RWPE1 (cell line): ENCODE results near the gene ATP2C2.

Experiments used
- CTCF ChIA-PET: fragments of 350-600 bp; sonication (Branson Sonifier 250); formaldehyde crosslinking; extraction: SDS; loops from one replicate; lab custom pipeline; 2021; lab: Yijun Ruan, JAX
- POLR2A ChIA-PET: fragments of 400-600 bp; formaldehyde crosslinking; extraction: SDS; loops from one replicate; lab custom pipeline; 2020; ENCODE audit warnings: antibody characterized with exemption; ENCODE audit not compliant: low non-redundant PET; lab: Yijun Ruan, JAX
- DNase-seq: peaks from one replicate; pipeline ENCODE4 v3.0.0; 2012; ENCODE audit warnings: low spot score
- H3K27ac ChIP-seq: fragments of 450-650 bp; 2 replicates; pipeline ENCODE4 v1.5.1; 2017
- CTCF ChIP-seq: fragments of 450-650 bp; conservative IDR thresholded peaks from 2 replicates; pipeline ENCODE4 v1.5.1; 2017; ENCODE audit warnings: low read depth, mild to moderate bottlenecking

Gene ATP2C2

DNA sequence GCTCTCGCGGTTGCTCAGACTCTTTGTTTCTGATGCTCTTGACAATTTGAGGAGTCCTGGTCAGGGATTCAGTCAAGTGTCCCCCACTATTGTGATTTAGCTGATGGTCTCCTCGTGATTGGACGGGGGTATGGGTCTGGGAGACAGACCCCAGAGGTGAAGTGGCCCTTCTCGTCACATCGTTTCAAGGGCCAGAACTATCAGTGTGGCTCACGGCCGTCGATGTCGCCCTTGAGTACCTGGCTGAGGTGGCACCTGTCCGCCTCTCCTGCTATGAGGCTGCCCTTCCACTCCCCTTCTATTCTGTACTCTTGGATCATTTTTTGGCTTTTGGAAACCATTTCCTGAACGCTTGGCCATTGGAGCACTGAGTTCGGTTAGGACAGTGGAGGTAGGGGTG lies 143.5 kb downstream of the ATP2C2 start:
- CTCF ChIA-PET: interaction anchor here (0.5 to 1.1 kb wide), 4 partner anchors 111 to 506 kb away, joined by 3 to 7 read pairs (median 4); no protein-coding TSS in a partner anchor
- POLR2A ChIA-PET: no interaction called here
- DNase-seq: no peak
- no peak overlapping the region for H3K27ac ChIP-seq
- no peak for TF ChIP-seq CTCF

GRCh38 chr16:84513123-84513522 lies 144.8 kb downstream of the ATP2C2 start:
- DNase-seq: no peak
- ChIA-PET CTCF (interaction anchor here (0.6 kb wide), 1 partner anchor 227 kb away, joined by 3 read pairs; no protein-coding TSS in a partner anchor), POLR2A (no interaction called here)
- no peak for TF ChIP-seq CTCF
- no peak overlapping the region for H3K27ac ChIP-seq

DNA sequence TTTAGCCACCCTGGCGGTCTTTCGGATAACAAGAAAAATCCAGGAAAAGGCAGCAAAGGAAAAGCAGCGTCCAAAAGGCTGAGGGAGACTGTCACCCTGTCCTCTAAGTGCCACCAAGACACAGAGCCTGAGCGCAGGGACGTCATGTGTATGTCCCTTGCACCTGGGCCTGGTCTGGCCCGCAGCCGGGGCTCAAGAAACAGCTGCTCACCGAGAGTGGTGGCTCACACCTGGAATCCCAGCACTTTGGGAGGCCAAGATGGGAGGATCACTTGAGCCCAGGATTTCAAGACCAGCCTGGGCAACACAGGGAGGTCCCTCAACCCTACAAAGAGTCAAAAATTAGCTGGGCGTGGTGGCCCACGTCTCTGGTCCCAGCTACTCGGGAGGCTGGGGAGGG lies 145.3 kb downstream of the ATP2C2 start:
- no peak for DNase-seq
- POLR2A ChIA-PET: no interaction called here
- H3K27ac ChIP-seq: no peak overlapping the region
- CTCF ChIA-PET: interaction anchor here (0.7 kb wide), 1 partner anchor 68 kb away, joined by 5 read pairs; no protein-coding TSS in a partner anchor
- no peak for TF ChIP-seq CTCF
